Activated CD4-positive, alpha-beta T cell treated with anti-CD3 and anti-CD28 coated beads for 36 hours (primary cell): Measurements from ENCODE around the gene PPM1H. TPM values are rescaled to one million over a fixed set of nuclear protein-coding genes. Genes with fewer than 3 reads are reported as not detected.
A peak's percentile ranks its signal among the peaks of the same experiment; 100 is the strongest.
"Not testable (repeated sequence)": the region's sequence is repeated elsewhere in the genome, so short reads cannot be mapped to it uniquely, and the experiment has no call there.

Experiments
- ATAC-seq: fragments of 200-7000 bp; cut with Tn5 transposase; one replicate; pipeline ENCODE4 v1.10.0; 2021; ENCODE audit warnings: mild to moderate bottlenecking, moderate library complexity
- CTCF ChIA-PET: fragments of 350-600 bp; sonication (Branson Sonifier 250); formaldehyde crosslinking; loops from one replicate; lab custom pipeline; 2021; ENCODE audit warnings: antibody characterized with exemption; lab: Charles Lee
- POLR2A ChIA-PET: fragments of 350-600 bp; sonication (Branson Sonifier 250); formaldehyde crosslinking; loops from one replicate; lab custom pipeline; 2021; ENCODE audit warnings: antibody characterized with exemption, inconsistent platforms; lab: Charles Lee
- DNase-seq: peaks from one replicate; pipeline ENCODE4 v3.0.0-alpha.2; 2020
- H3K27ac Mint-ChIP-seq: one replicate; pipeline ENCODE4 v1.8.0; 2021; ENCODE audit warnings: mixed read lengths
- H3K27me3 Mint-ChIP-seq: one replicate; pipeline ENCODE4 v1.8.0; 2021; ENCODE audit warnings: mixed read lengths
- H3K36me3 Mint-ChIP-seq: one replicate; pipeline ENCODE4 v1.8.0; 2021; ENCODE audit warnings: low read depth, mixed read lengths
- H3K4me1 Mint-ChIP-seq: one replicate; pipeline ENCODE4 v1.8.0; 2021; ENCODE audit warnings: mixed read lengths
- H3K4me3 Mint-ChIP-seq: one replicate; pipeline ENCODE4 v1.8.0; 2021; ENCODE audit warnings: mild to moderate bottlenecking, moderate library complexity, mixed read lengths
- H3K9me3 Mint-ChIP-seq: one replicate; pipeline ENCODE4 v1.8.0; 2021; ENCODE audit warnings: low read depth, mixed read lengths
- intact Hi-C, 2 experiments: fragments of 100-400 bp; cut with DNase I in 1 of 2; cut with micrococcal nuclease in 1 of 2; formaldehyde crosslinking; loops; one replicate each; pipeline versions ENCODE4 v1.14.2 to v1.15.1; 2022 to 2024; cut with DNase I, micrococcal nuclease
- total RNA-seq, 2 experiments: library from RNA; stranded (reverse); gene quantifications; one replicate each; pipeline ENCODE4 v1.2.3, GENCODE V29; 2021

The PPM1H gene
- total RNA-seq, 2 experiments from 2014 or later: 0.02 TPM; not detected in 1

GRCh38 chr12:62943779-62944395 is 8.9 kb upstream of the PPM1H start:
- Mint-ChIP-seq H3K4me3 (no peak overlapping the region), H3K27me3 (peaks cover 9% of the 10 kb centered on the region), H3K9me3 (no peaks in the 10 kb centered on the region), H3K27ac (no peak overlapping the region), H3K4me1 (no peaks in the 10 kb centered on the region), H3K36me3 (no peaks in the 10 kb centered on the region)
- intact Hi-C loops: no loop called here
- no peak for DNase-seq
- ChIA-PET CTCF (no interaction called here), POLR2A (interaction anchor here (0.5 kb wide), 1 partner anchor 588 kb away, joined by 10 read pairs; no protein-coding TSS in a partner anchor)
- ATAC-seq: no peak

- CTCF ChIA-PET, H3K36me3 Mint-ChIP-seq, DNase-seq, H3K9me3 Mint-ChIP-seq, H3K27ac Mint-ChIP-seq, H3K4me3 Mint-ChIP-seq, H3K27me3 Mint-ChIP-seq, POLR2A ChIA-PET, ATAC-seq, H3K4me1 Mint-ChIP-seq, intact Hi-C loops: not testable (repeated sequence)
Observed at GRCh38 chr12:62942316-62942715, 7.4 kb upstream of the PPM1H start.

GRCh38 chr12:62934239-62934798 is 631 bp downstream of the PPM1H start:
- ATAC-seq: peak; percentile 54
- peaks cover 11% of the 10 kb centered on the region for H3K4me1 Mint-ChIP-seq
- H3K36me3 Mint-ChIP-seq: no peaks in the 10 kb centered on the region
- DNase-seq: no peak
- H3K9me3 Mint-ChIP-seq: no peaks in the 10 kb centered on the region
- ChIA-PET POLR2A (interaction anchor here (0.6 kb wide), 1 partner anchor 17 kb away, joined by 3 read pairs; no protein-coding TSS in a partner anchor), CTCF (interaction anchor here (0.6 to 1.4 kb wide), 3 partner anchors 9 to 503 kb away, joined by 3 to 4 read pairs (median 3); no protein-coding TSS in a partner anchor)
- intact Hi-C loops: no loop called here
- peak overlapping the region; percentile 52 for H3K4me3 Mint-ChIP-seq
- H3K27me3 Mint-ChIP-seq: peaks cover 33% of the 10 kb centered on the region
- H3K27ac Mint-ChIP-seq: no peak overlapping the region

GRCh38 chr12:62933602-62934238 is 1.2 kb downstream of the PPM1H start:
- POLR2A ChIA-PET: no interaction called here
- H3K4me3 Mint-ChIP-seq: peak overlapping the region; percentile 52
- H3K9me3 Mint-ChIP-seq: no peaks in the 10 kb centered on the region
- H3K4me1 Mint-ChIP-seq: peaks cover 11% of the 10 kb centered on the region
- H3K36me3 Mint-ChIP-seq: no peaks in the 10 kb centered on the region
- H3K27ac Mint-ChIP-seq: no peak overlapping the region
- intact Hi-C loops: no loop called here
- peaks cover 33% of the 10 kb centered on the region for H3K27me3 Mint-ChIP-seq
- DNase-seq: peak; percentile 8
- ATAC-seq: no peak
- CTCF ChIA-PET: interaction anchor here (0.6 to 1.4 kb wide), 3 partner anchors 8 to 502 kb away, joined by 3 to 4 read pairs (median 3); no protein-coding TSS in a partner anchor

- intact Hi-C loops: no loop called here
- Mint-ChIP-seq H3K27ac (no peak overlapping the region), H3K9me3 (no peaks in the 10 kb centered on the region), H3K4me1 (peaks cover 11% of the 10 kb centered on the region), H3K36me3 (no peaks in the 10 kb centered on the region), H3K27me3 (peaks cover 38% of the 10 kb centered on the region), H3K4me3 (no peak overlapping the region)
- ChIA-PET CTCF (no interaction called here), POLR2A (no interaction called here)
- no peak for DNase-seq
- no peak for ATAC-seq
Observed at GRCh38 chr12:62933220-62933601, 1.7 kb downstream of the PPM1H start.

- peaks cover 38% of the 10 kb centered on the region for H3K27me3 Mint-ChIP-seq
- no peaks in the 10 kb centered on the region for H3K36me3 Mint-ChIP-seq
- no peak for DNase-seq
- peaks cover 11% of the 10 kb centered on the region for H3K4me1 Mint-ChIP-seq
- H3K4me3 Mint-ChIP-seq: no peak overlapping the region
- intact Hi-C loops: no loop called here
- CTCF ChIA-PET: no interaction called here
- ATAC-seq: no peak
- POLR2A ChIA-PET: no interaction called here
- no peaks in the 10 kb centered on the region for H3K9me3 Mint-ChIP-seq
- no peak overlapping the region for H3K27ac Mint-ChIP-seq
Observed at GRCh38 chr12:62931477-62931876, 3.5 kb downstream of the PPM1H start.

GRCh38 chr12:62930546-62931425 is 4.2 kb downstream of the PPM1H start:
- H3K27me3 Mint-ChIP-seq: peaks cover 35% of the 10 kb centered on the region
- intact Hi-C loops: no loop called here
- no peaks in the 10 kb centered on the region for H3K9me3 Mint-ChIP-seq
- no peak for DNase-seq
- ATAC-seq: no peak
- no peaks in the 10 kb centered on the region for H3K36me3 Mint-ChIP-seq
- ChIA-PET POLR2A (no interaction called here), CTCF (interaction anchor here (0.8 kb wide), 1 partner anchor 9 kb away, joined by 4 read pairs; no protein-coding TSS in a partner anchor)
- H3K27ac Mint-ChIP-seq: no peak overlapping the region
- H3K4me3 Mint-ChIP-seq: no peak overlapping the region
- peaks cover 11% of the 10 kb centered on the region for H3K4me1 Mint-ChIP-seq

- ATAC-seq: no peak
- Mint-ChIP-seq H3K36me3 (no peaks in the 10 kb centered on the region), H3K9me3 (no peaks in the 10 kb centered on the region), H3K4me3 (no peak overlapping the region), H3K27ac (no peak overlapping the region), H3K27me3 (peaks cover 26% of the 10 kb centered on the region), H3K4me1 (peaks cover 5% of the 10 kb centered on the region)
- DNase-seq: no peak
- ChIA-PET POLR2A (no interaction called here), CTCF (interaction anchor here (1.5 kb wide), 1 partner anchor 129 kb away, joined by 3 read pairs; no protein-coding TSS in a partner anchor)
- intact Hi-C loops: no loop called here
Observed at GRCh38 chr12:62928632-62929031, 6.3 kb downstream of the PPM1H start.

- ATAC-seq (no peak), DNase-seq (no peak)
- H3K9me3 Mint-ChIP-seq: no peaks in the 10 kb centered on the region
- ChIA-PET POLR2A (no interaction called here), CTCF (interaction anchor here (0.7 to 0.9 kb wide), 3 partner anchors 8 to 109 kb away, joined by 3 read pairs; partner anchors contain the start of gene PPM1H)
- H3K27ac Mint-ChIP-seq: no peak overlapping the region
- H3K4me3 Mint-ChIP-seq: no peak overlapping the region
- intact Hi-C loops: no loop called here
- peaks cover 8% of the 10 kb centered on the region for H3K27me3 Mint-ChIP-seq
- no peaks in the 10 kb centered on the region for H3K4me1 Mint-ChIP-seq
- no peaks in the 10 kb centered on the region for H3K36me3 Mint-ChIP-seq
Observed at GRCh38 chr12:62925680-62926079, 9.3 kb downstream of the PPM1H start.

- no peak for DNase-seq
- Mint-ChIP-seq H3K27ac (no peak overlapping the region), H3K4me3 (no peak overlapping the region), H3K27me3 (peaks cover 6% of the 10 kb centered on the region), H3K4me1 (no peaks in the 10 kb centered on the region), H3K9me3 (no peaks in the 10 kb centered on the region), H3K36me3 (no peaks in the 10 kb centered on the region)
- no peak for ATAC-seq
- POLR2A ChIA-PET: no interaction called here
- CTCF ChIA-PET: no interaction called here
- intact Hi-C loops: no loop called here
Observed at GRCh38 chr12:62924084-62924483, 10.9 kb downstream of the PPM1H start.

GRCh38 chr12:62922539-62922938 is 12.4 kb downstream of the PPM1H start:
- Mint-ChIP-seq H3K9me3 (no peaks in the 10 kb centered on the region), H3K4me3 (no peak overlapping the region), H3K27ac (no peak overlapping the region), H3K4me1 (no peaks in the 10 kb centered on the region), H3K36me3 (no peaks in the 10 kb centered on the region), H3K27me3 (peaks cover 3% of the 10 kb centered on the region)
- DNase-seq (no peak), ATAC-seq (no peak)
- CTCF ChIA-PET: no interaction called here
- POLR2A ChIA-PET: no interaction called here
- intact Hi-C loops: no loop called here
